ENCODE measurements around the gene BANK1. TPM values are rescaled to one million over a fixed set of nuclear protein-coding genes. Genes with fewer than 3 reads are reported as not detected.

BANK1 gene
- total RNA-seq = 0.19 and 0.33 TPM in 2 replicates

GRCh38 chr4:101790521-101791181 is at the start of gene BANK1:
Gene BANK1 (plus strand): TSS chr4:101790730. CDS start chr4:101790881, 151 bp downstream.

